Endothelial cell of umbilical vein (primary cell): ENCODE measurements around the gene SRSF1. TPM values are rescaled to one million over a fixed set of nuclear protein-coding genes. Genes with fewer than 3 reads are reported as not detected.

Source experiments
- BruUV-seq: library from RNA; stranded (reverse); fragments of 400-500 nt; replicated peaks from 2 replicates; lab custom pipeline; 2021; lab: Mats Ljungman, UMichigan
- CTCF ChIA-PET: fragments of 300-600, 350-600 bp; sonication (Branson Sonifier 250); formaldehyde crosslinking; loops from one replicate; lab custom pipeline; 2021; ENCODE audit warnings: antibody characterized with exemption, inconsistent platforms; lab: Charles Lee
- POLR2A ChIA-PET: fragments of 300-600, 350-600 bp; sonication (Branson Sonifier 250); formaldehyde crosslinking; loops from one replicate; lab custom pipeline; 2021; ENCODE audit warnings: antibody characterized with exemption, inconsistent platforms; lab: Charles Lee
- DNase-seq: peaks from one replicate; pipeline ENCODE4 v3.0.0-alpha.2; 2011; ENCODE audit warnings: low read depth, low spot score
- FAIRE-seq: peaks from 2 replicates; lab custom pipeline; 2011; peaks lifted over from hg19 to GRCh38; lab: Jason Lieb, UNC
- H2AFZ ChIP-seq: 2 replicates; pipeline ENCODE4 v1.6.0; 2012; ENCODE audit warnings: low read depth, low read length, control low read depth, inconsistent platforms
- H3K27ac ChIP-seq: 2 replicates; pipeline ENCODE4 v1.5.1; 2011; ENCODE audit warnings: low read depth, mild to moderate bottlenecking, control low read depth, low read length, moderate library complexity; ENCODE audit not compliant: insufficient read depth
- H3K27me3 ChIP-seq, 2 experiments: 2 replicates each; pipeline versions ENCODE4 v1.6.0 to v1.6.1; 2011; ENCODE audit warnings: low read length in 2 of 2, mixed read lengths in 1 of 2; ENCODE audit not compliant: control insufficient read depth in 2 of 2, insufficient read depth in 2 of 2
- H3K36me3 ChIP-seq, 2 experiments: 2 replicates in 1 of 2; 3 replicates in 1 of 2; pipeline ENCODE4 v1.5.1; 2011; ENCODE audit warnings: low read length in 2 of 2, mild to moderate bottlenecking in 1 of 2, moderate library complexity in 1 of 2; ENCODE audit not compliant: control insufficient read depth in 2 of 2, insufficient read depth in 2 of 2; ENCODE audit errors: extremely low read depth in 1 of 2
- H3K4me1 ChIP-seq: 3 replicates; pipeline ENCODE4 v1.5.1; 2011; ENCODE audit warnings: mild to moderate bottlenecking, low read length; ENCODE audit not compliant: control insufficient read depth, insufficient read depth; ENCODE audit errors: extremely low read depth
- H3K4me2 ChIP-seq: 2 replicates; pipeline ENCODE4 v1.6.1; 2011; ENCODE audit warnings: low read length, control low read depth, mixed read lengths; ENCODE audit not compliant: insufficient read depth
- H3K4me3 ChIP-seq, 3 experiments: fragments of 200-600 bp in 1 of 3; sonication (generic), shearing (Covaris generic) in 1 of 3; replicated peaks in 1 of 3; 2 replicates each; pipeline ENCODE4 v1.5.1; 2011 to 2016; ENCODE audit warnings: control low read depth in 3 of 3, low read length in 3 of 3, mild to moderate bottlenecking in 2 of 3, inconsistent platforms in 1 of 3, low read depth in 1 of 3, moderate library complexity in 1 of 3; ENCODE audit not compliant: insufficient read depth in 1 of 3
- H3K79me2 ChIP-seq: 2 replicates; pipeline ENCODE4 v1.6.0; 2012; ENCODE audit warnings: low read length, inconsistent platforms; ENCODE audit not compliant: control insufficient read depth, insufficient read depth
- H3K9ac ChIP-seq: replicated peaks from 2 replicates; pipeline ENCODE3; 2011; ENCODE audit warnings: low read length, control low read depth; ENCODE audit not compliant: insufficient read depth; ENCODE audit errors: extremely low read depth
- H3K9me1 ChIP-seq: replicated peaks from 3 replicates; pipeline ENCODE4 v1.6.0; 2011; ENCODE audit warnings: mild to moderate bottlenecking, low read length; ENCODE audit not compliant: control insufficient read depth, insufficient read depth; ENCODE audit errors: extremely low read depth
- H3K9me3 ChIP-seq: replicated peaks from 2 replicates; pipeline ENCODE4 v1.5.1; 2012; ENCODE audit warnings: low read length, inconsistent platforms; ENCODE audit not compliant: control insufficient read depth, insufficient read depth
- H4K20me1 ChIP-seq: replicated peaks from 2 replicates; pipeline ENCODE3; 2011; ENCODE audit warnings: mild to moderate bottlenecking, low read length; ENCODE audit not compliant: control insufficient read depth, insufficient read depth; ENCODE audit errors: extremely low read depth
- EZH2 ChIP-seq: IDR thresholded peaks from 2 replicates; pipeline ENCODE4 v1.6.1; 2012; ENCODE audit warnings: borderline replicate concordance, low read depth, mild to moderate bottlenecking, moderate library complexity, low read length, inconsistent platforms; ENCODE audit not compliant: severe bottlenecking
- FOS ChIP-seq: IDR thresholded peaks from 2 replicates; pipeline ENCODE4 v1.6.1; 2011; ENCODE audit warnings: mild to moderate bottlenecking, low read length, moderate library complexity, borderline replicate concordance; ENCODE audit not compliant: insufficient read depth
- GATA2 ChIP-seq: IDR thresholded peaks from 2 replicates; pipeline ENCODE4 v1.7.0; 2011; ENCODE audit warnings: low read depth, mild to moderate bottlenecking, moderate library complexity, mixed read lengths, low read length; ENCODE audit not compliant: insufficient read length, insufficient read depth
- MYC ChIP-seq: IDR thresholded peaks from one replicate; pipeline ENCODE4 v1.6.1; 2011; ENCODE audit warnings: mild to moderate bottlenecking, low read depth, low read length
- POLR2AphosphoS5 ChIP-seq: IDR thresholded peaks from 2 replicates; pipeline ENCODE4 v1.6.1; 2012; ENCODE audit warnings: low read depth, mild to moderate bottlenecking, control low read depth, low read length, moderate library complexity; ENCODE audit not compliant: insufficient read depth
- dilution Hi-C: fragments of 300-500 bp; cut with MboI; formaldehyde crosslinking; loops from one replicate; pipeline ENCODE4 v1.15.0; 2019; ENCODE audit warnings: low sequenced_read_pairs; ENCODE audit not compliant: extremely low pct_ligation_motif_present
- intact Hi-C: fragments of 100-400 bp; cut with micrococcal nuclease; formaldehyde crosslinking; loops from one replicate; pipeline ENCODE4 v1.10.0; 2022
- polyA plus RNA-seq, 4 experiments: library from polyadenylated mRNA; depleted of rRNA in 3 of 4; stranded (reverse) in 3 of 4; unstranded in 1 of 4; fragments of >200 nt; gene quantifications; 2 replicates each; pipeline versions ENCODE4 v1.2.1 to v1.2.3, GENCODE V29; 2011 to 2012; ENCODE audit warnings: missing spikeins in 1 of 4
- total RNA-seq: library from RNA; stranded (reverse); gene quantifications from 2 replicates; pipeline ENCODE4 v1.2.3, GENCODE V29; 2021
- TF ChIP-seq, protein P1 (sequence below), 2 donors: IDR thresholded peaks; 1 replicate in 1 of 2; 2 replicates in 1 of 2; pipeline ENCODE4 v1.5.1; 2011; ENCODE audit warnings: low read length in 2 of 2, mild to moderate bottlenecking in 2 of 2, moderate library complexity in 2 of 2, control low read depth in 1 of 2, inconsistent platforms in 1 of 2, low read depth in 1 of 2; ENCODE audit not compliant: insufficient read depth in 1 of 2; ENCODE audit errors: extremely low read depth in 1 of 2

The SRSF1 gene
- total and polyA plus RNA-seq, 2 donors (not counting 3 experiments of a cell fraction or from before 2014, with no cell fraction given), result 133 to 316 TPM

GRCh38 chr17:57962279-57963148, 44.5 kb downstream of the SRSF1 start:
- TF ChIP-seq POLR2AphosphoS5 (no peak), FOS (no peak), GATA2 (no peak), MYC (no peak), EZH2 (no peak)
- TF ChIP-seq, protein P1, sequence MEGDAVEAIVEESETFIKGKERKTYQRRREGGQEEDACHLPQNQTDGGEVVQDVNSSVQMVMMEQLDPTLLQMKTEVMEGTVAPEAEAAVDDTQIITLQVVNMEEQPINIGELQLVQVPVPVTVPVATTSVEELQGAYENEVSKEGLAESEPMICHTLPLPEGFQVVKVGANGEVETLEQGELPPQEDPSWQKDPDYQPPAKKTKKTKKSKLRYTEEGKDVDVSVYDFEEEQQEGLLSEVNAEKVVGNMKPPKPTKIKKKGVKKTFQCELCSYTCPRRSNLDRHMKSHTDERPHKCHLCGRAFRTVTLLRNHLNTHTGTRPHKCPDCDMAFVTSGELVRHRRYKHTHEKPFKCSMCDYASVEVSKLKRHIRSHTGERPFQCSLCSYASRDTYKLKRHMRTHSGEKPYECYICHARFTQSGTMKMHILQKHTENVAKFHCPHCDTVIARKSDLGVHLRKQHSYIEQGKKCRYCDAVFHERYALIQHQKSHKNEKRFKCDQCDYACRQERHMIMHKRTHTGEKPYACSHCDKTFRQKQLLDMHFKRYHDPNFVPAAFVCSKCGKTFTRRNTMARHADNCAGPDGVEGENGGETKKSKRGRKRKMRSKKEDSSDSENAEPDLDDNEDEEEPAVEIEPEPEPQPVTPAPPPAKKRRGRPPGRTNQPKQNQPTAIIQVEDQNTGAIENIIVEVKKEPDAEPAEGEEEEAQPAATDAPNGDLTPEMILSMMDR (IDR thresholded peaks at IDR 0.05; ENCODE audit: extremely low read depth in 1 of 2, insufficient read depth in 1 of 2, low read depth in 1 of 2, low read length in 2 of 2), result no peak
- POLR2A ChIA-PET, result no interaction called here
- no TSS peak for BruUV-seq
- H3K9me3 ChIP-seq, result no peaks in the 10 kb centered on the region
- no peak overlapping the region for H3K9ac ChIP-seq
- CTCF ChIA-PET, result interaction anchor here (0.8 to 1.5 kb wide), 3 partner anchors 63 to 92 kb away, joined by 3 read pairs; no protein-coding TSS in a partner anchor
- no peaks in the 10 kb centered on the region for H3K79me2 ChIP-seq
- no peak for FAIRE-seq
- H4K20me1 ChIP-seq, result no peaks in the 10 kb centered on the region
- H3K27me3 ChIP-seq, result peaks cover 0 to 3% of the 10 kb centered on the region in 2 experiments
- H3K36me3 ChIP-seq, result no peaks in the 10 kb centered on the region
- dilution Hi-C loops (no loop called here), intact Hi-C loops (no loop called here)
- no peak overlapping the region for H2AFZ ChIP-seq
- H3K27ac ChIP-seq, result no peak overlapping the region
- no peak for DNase-seq
- no peak overlapping the region for H3K4me3 ChIP-seq
- H3K9me1 ChIP-seq, result no peaks in the 10 kb centered on the region
- no peaks in the 10 kb centered on the region for H3K4me1 ChIP-seq
- H3K4me2 ChIP-seq, result no peak overlapping the region
